GM12878 (cell line): ENCODE results near the gene TPCN1. TPM values are rescaled to one million over a fixed set of nuclear protein-coding genes. Genes with fewer than 3 reads are reported as not detected.

Experiments
- BMI1 ChIP-seq: fragments of 450-650 bp; IDR thresholded peaks from 2 replicates; pipeline ENCODE4 v1.6.1; 2016; ENCODE audit warnings: mild to moderate bottlenecking, moderate library complexity, borderline replicate concordance
- CEBPB ChIP-seq, 2 experiments: fragments of 150-350 bp in 1 of 2; IDR thresholded peaks; 2 replicates each; pipeline ENCODE4 v1.6.1; 2012 to 2014; ENCODE audit warnings: low read depth in 2 of 2, low read length in 2 of 2, borderline replicate concordance in 1 of 2, inconsistent platforms in 1 of 2
- GABPA ChIP-seq: IDR thresholded peaks from 2 replicates; pipeline ENCODE4 v1.6.1; 2014; ENCODE audit warnings: antibody characterized with exemption, low read depth, mild to moderate bottlenecking, inconsistent platforms
- JUND ChIP-seq: IDR thresholded peaks from 2 replicates; pipeline ENCODE4 v1.6.1; 2012; ENCODE audit warnings: low read depth, mild to moderate bottlenecking, low read length, improper control_type of control experiment, moderate library complexity
- KAT2A ChIP-seq: conservative IDR thresholded peaks from 2 replicates; pipeline ENCODE4 v1.6.1; 2011; ENCODE audit warnings: low read depth, low read length; ENCODE audit not compliant: control insufficient read depth
- MEF2B ChIP-seq: fragments of 450-650 bp; IDR thresholded peaks from 2 replicates; pipeline ENCODE4 v1.6.1; 2018; ENCODE audit warnings: mild to moderate bottlenecking, moderate library complexity; ENCODE audit not compliant: partially characterized antibody, poor library complexity, severe bottlenecking
- MXI1 ChIP-seq: fragments of 150-350 bp; IDR thresholded peaks from 2 replicates; pipeline ENCODE4 v1.6.1; 2011; ENCODE audit warnings: low read depth, mild to moderate bottlenecking, inconsistent platforms, low read length, improper control_type of control experiment
- NR2C1 ChIP-seq: fragments of 450-650 bp; IDR thresholded peaks from 2 replicates; pipeline ENCODE4 v1.6.1; 2017; ENCODE audit warnings: antibody characterized with exemption, mild to moderate bottlenecking, moderate library complexity
- PML ChIP-seq: IDR thresholded peaks from 2 replicates; pipeline ENCODE4 v1.6.1; 2012; ENCODE audit warnings: low read length, inconsistent platforms
- RCOR1 ChIP-seq: conservative IDR thresholded peaks from 2 replicates; pipeline ENCODE4 v1.6.1; 2012; ENCODE audit warnings: low read depth, low read length, improper control_type of control experiment
- SIN3A ChIP-seq: IDR thresholded peaks from 2 replicates; pipeline ENCODE4 v1.6.1; 2012; ENCODE audit warnings: low read depth, low read length, improper control_type of control experiment
- SRF ChIP-seq, 2 experiments: IDR thresholded peaks; 2 replicates each; pipeline ENCODE4 v1.6.1; 2011; ENCODE audit warnings: low read depth in 2 of 2, low read length in 2 of 2, mild to moderate bottlenecking in 1 of 2, moderate library complexity in 1 of 2
- TCF7 ChIP-seq: IDR thresholded peaks from 2 replicates; pipeline ENCODE4 v1.6.1; 2014; ENCODE audit warnings: antibody characterized with exemption, borderline replicate concordance
- YBX1 ChIP-seq: fragments of 450-650 bp; IDR thresholded peaks from 2 replicates; pipeline ENCODE4 v1.6.1; 2016; ENCODE audit warnings: antibody characterized with exemption
- ZNF24 ChIP-seq: fragments of 450-650 bp; IDR thresholded peaks from 2 replicates; pipeline ENCODE4 v1.6.1; 2017; ENCODE audit warnings: antibody characterized with exemption, mild to moderate bottlenecking
- polyA plus RNA-seq, 11 experiments: library from polyadenylated mRNA; depleted of rRNA in 4 of 11; unstranded in 6 of 11; stranded (reverse) in 5 of 11; fragments of >200 nt; fragmentation: Nextera tagmentation in 4 of 11; fragmentation: Illumina TruSeq in 1 of 11; extraction: Ambion mirVana in 4 of 11; extraction: Trizol in 1 of 11; gene quantifications; 1 replicate in 1 of 11; 2 replicates in 10 of 11; pipeline versions ENCODE4 v1.2.1 to v1.2.3, GENCODE V29; 2011 to 2016; ENCODE audit warnings: inconsistent platforms in 2 of 11, missing spikeins in 2 of 11, low read depth in 1 of 11
- total RNA-seq, 4 experiments: library from RNA; depleted of rRNA in 3 of 4; stranded (reverse); fragments of >200 nt in 3 of 4; fragmentation: Illumina TruSeq in 1 of 4; extraction: Trizol in 1 of 4; gene quantifications; 2 replicates each; pipeline versions ENCODE4 v1.2.1 to v1.2.3, GENCODE V29; 2013 to 2021
- TF ChIP-seq, protein P1 (sequence below): IDR thresholded peaks from 2 replicates; pipeline ENCODE4 v1.6.1; 2012; ENCODE audit warnings: low read length, inconsistent platforms
- TF ChIP-seq, protein P2 (sequence below): IDR thresholded peaks from 2 replicates; pipeline ENCODE4 v1.6.1; 2012; ENCODE audit warnings: low read depth, low read length, improper control_type of control experiment
- TF ChIP-seq, protein P3 (sequence below): fragments of 450-650 bp; IDR thresholded peaks from 2 replicates; pipeline ENCODE4 v1.6.1; 2017; ENCODE audit warnings: mild to moderate bottlenecking, moderate library complexity
- TF ChIP-seq, protein P4 (sequence below): IDR thresholded peaks from 2 replicates; pipeline ENCODE4 v1.6.1; 2011; ENCODE audit warnings: mild to moderate bottlenecking, low read depth, low read length, moderate library complexity; ENCODE audit not compliant: insufficient replicate concordance
- TF ChIP-seq, protein P5 (sequence below): IDR thresholded peaks from 2 replicates; pipeline ENCODE4 v1.6.1; 2012; ENCODE audit warnings: low read depth, low read length, improper control_type of control experiment
- TF ChIP-seq, protein P6 (sequence below): fragments of 450-650 bp; IDR thresholded peaks from 2 replicates; pipeline ENCODE4 v1.6.1; 2014; ENCODE audit warnings: mild to moderate bottlenecking

The TPCN1 gene
- total and polyA plus RNA-seq, 10 of the 15 experiments (the other 5 are each of a cell fraction or from before 2014, with no cell fraction given): 0.79 to 30.9 (median 19.4) TPM

DNA sequence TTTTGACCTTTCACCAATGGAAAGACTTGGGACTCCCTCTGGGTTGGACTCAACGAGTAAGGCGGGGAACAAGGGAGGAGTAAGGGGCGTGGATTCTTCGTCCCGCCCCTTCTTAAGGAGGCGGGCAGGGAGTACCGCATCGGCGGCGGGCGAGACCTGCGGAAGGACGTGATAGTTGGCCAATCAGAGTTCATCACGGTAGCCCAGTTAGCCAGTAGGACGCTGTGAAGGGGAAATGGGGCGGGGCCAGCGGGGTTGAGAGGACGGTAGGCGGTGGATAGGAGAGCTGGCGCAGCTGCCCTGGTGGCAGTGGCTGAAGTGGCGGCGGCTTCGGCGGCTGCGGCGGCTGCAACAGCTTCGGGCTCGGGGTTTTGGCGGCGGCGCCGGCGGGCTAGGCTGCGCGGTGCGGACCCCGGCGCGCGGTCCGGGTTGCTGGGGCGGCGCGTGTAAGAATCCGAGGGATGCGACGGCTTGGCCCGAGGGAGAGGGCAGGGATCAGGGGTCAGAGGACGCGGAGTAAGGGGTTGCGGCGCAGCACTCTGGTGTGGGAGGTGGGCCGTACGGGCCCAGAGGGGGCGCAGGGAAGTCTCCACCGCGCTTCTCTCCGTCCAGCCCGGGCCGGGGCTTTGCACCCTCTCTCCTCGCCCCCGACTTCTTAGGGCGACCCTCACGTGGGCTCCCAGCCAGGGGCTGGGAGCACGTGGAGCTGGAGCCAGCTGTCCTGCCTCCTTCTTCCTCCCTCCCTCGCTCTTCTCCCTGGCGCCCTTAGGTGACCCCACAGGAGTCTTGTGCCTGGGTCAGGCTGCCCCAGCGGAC lies at the start of gene TPCN1 (continued):
- TF ChIP-seq, protein P1, sequence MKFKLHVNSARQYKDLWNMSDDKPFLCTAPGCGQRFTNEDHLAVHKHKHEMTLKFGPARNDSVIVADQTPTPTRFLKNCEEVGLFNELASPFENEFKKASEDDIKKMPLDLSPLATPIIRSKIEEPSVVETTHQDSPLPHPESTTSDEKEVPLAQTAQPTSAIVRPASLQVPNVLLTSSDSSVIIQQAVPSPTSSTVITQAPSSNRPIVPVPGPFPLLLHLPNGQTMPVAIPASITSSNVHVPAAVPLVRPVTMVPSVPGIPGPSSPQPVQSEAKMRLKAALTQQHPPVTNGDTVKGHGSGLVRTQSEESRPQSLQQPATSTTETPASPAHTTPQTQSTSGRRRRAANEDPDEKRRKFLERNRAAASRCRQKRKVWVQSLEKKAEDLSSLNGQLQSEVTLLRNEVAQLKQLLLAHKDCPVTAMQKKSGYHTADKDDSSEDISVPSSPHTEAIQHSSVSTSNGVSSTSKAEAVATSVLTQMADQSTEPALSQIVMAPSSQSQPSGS: no peak
- TF ChIP-seq SRF (IDR thresholded peaks at IDR 0.05; ENCODE audit: low read depth in 2 of 2, low read length in 2 of 2): peak in 1 of 2 experiments; percentile 36; a peak in 1 of 4 replicates
- TF ChIP-seq ZNF24: peak; percentile 27; the same call in 1 of the 2 replicates
- no peak for TF ChIP-seq GABPA
- TF ChIP-seq, protein P2, sequence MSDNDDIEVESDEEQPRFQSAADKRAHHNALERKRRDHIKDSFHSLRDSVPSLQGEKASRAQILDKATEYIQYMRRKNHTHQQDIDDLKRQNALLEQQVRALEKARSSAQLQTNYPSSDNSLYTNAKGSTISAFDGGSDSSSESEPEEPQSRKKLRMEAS: peak; percentile 44
- TF ChIP-seq KAT2A: no peak
- TF ChIP-seq, protein P3, sequence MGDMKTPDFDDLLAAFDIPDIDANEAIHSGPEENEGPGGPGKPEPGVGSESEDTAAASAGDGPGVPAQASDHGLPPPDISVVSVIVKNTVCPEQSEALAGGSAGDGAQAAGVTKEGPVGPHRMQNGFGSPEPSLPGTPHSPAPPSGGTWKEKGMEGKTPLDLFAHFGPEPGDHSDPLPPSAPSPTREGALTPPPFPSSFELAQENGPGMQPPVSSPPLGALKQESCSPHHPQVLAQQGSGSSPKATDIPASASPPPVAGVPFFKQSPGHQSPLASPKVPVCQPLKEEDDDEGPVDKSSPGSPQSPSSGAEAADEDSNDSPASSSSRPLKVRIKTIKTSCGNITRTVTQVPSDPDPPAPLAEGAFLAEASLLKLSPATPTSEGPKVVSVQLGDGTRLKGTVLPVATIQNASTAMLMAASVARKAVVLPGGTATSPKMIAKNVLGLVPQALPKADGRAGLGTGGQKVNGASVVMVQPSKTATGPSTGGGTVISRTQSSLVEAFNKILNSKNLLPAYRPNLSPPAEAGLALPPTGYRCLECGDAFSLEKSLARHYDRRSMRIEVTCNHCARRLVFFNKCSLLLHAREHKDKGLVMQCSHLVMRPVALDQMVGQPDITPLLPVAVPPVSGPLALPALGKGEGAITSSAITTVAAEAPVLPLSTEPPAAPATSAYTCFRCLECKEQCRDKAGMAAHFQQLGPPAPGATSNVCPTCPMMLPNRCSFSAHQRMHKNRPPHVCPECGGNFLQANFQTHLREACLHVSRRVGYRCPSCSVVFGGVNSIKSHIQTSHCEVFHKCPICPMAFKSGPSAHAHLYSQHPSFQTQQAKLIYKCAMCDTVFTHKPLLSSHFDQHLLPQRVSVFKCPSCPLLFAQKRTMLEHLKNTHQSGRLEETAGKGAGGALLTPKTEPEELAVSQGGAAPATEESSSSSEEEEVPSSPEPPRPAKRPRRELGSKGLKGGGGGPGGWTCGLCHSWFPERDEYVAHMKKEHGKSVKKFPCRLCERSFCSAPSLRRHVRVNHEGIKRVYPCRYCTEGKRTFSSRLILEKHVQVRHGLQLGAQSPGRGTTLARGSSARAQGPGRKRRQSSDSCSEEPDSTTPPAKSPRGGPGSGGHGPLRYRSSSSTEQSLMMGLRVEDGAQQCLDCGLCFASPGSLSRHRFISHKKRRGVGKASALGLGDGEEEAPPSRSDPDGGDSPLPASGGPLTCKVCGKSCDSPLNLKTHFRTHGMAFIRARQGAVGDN: peak; percentile 89
- TF ChIP-seq, protein P4, sequence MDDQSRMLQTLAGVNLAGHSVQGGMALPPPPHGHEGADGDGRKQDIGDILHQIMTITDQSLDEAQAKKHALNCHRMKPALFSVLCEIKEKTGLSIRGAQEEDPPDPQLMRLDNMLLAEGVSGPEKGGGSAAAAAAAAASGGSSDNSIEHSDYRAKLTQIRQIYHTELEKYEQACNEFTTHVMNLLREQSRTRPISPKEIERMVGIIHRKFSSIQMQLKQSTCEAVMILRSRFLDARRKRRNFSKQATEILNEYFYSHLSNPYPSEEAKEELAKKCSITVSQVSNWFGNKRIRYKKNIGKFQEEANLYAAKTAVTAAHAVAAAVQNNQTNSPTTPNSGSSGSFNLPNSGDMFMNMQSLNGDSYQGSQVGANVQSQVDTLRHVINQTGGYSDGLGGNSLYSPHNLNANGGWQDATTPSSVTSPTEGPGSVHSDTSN: peak; percentile 93
- TF ChIP-seq NR2C1: peak; percentile 87
- TF ChIP-seq BMI1: no peak
- TF ChIP-seq, protein P5, sequence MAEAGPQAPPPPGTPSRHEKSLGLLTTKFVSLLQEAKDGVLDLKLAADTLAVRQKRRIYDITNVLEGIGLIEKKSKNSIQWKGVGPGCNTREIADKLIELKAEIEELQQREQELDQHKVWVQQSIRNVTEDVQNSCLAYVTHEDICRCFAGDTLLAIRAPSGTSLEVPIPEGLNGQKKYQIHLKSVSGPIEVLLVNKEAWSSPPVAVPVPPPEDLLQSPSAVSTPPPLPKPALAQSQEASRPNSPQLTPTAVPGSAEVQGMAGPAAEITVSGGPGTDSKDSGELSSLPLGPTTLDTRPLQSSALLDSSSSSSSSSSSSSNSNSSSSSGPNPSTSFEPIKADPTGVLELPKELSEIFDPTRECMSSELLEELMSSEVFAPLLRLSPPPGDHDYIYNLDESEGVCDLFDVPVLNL: no peak
- TF ChIP-seq YBX1: no peak
- no peak for TF ChIP-seq MEF2B
- no peak; the same call in 1 of the 2 replicates for TF ChIP-seq SIN3A
- TF ChIP-seq PML: no peak; the same call in 1 of the 2 replicates
- no peak for TF ChIP-seq JUND
- TF ChIP-seq CEBPB (IDR thresholded peaks at IDR 0.05; ENCODE audit: borderline replicate concordance in 1 of 2, low read depth in 2 of 2, low read length in 2 of 2): no peak
- no peak for TF ChIP-seq RCOR1
- no peak for TF ChIP-seq TCF7
- TF ChIP-seq MXI1: peak; percentile 83
- TF ChIP-seq, protein P6, sequence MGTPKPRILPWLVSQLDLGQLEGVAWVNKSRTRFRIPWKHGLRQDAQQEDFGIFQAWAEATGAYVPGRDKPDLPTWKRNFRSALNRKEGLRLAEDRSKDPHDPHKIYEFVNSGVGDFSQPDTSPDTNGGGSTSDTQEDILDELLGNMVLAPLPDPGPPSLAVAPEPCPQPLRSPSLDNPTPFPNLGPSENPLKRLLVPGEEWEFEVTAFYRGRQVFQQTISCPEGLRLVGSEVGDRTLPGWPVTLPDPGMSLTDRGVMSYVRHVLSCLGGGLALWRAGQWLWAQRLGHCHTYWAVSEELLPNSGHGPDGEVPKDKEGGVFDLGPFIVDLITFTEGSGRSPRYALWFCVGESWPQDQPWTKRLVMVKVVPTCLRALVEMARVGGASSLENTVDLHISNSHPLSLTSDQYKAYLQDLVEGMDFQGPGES: peak; percentile 94
